Adrenal gland (tissue), 5 donors: ENCODE measurements around the gene CT47C1.

Experiments used
- CTCF ChIP-seq, 6 experiments: fragments of 450-650 bp in 4 of 6; fragments of 200-600 bp in 2 of 6; sonication (generic) in 1 of 6; IDR thresholded peaks; 1 replicate in 5 of 6; 2 replicates in 1 of 6; pipeline versions ENCODE4 v1.5.1 to v1.8.0; 2016 to 2021; ENCODE audit warnings: antibody characterized with exemption in 6 of 6, mild to moderate bottlenecking in 2 of 6, moderate library complexity in 1 of 6
- POLR2A ChIP-seq, 2 donors: fragments of 450-650 bp; IDR thresholded peaks; one replicate each; pipeline ENCODE4 v1.6.1; 2017; ENCODE audit warnings: antibody characterized with exemption in 2 of 2, mild to moderate bottlenecking in 2 of 2, moderate library complexity in 1 of 2
- donor health status: DM: no; HTN: no; CAD: no.

- TF ChIP-seq CTCF (IDR thresholded peaks at IDR 0.05): no peak
- no peak for TF ChIP-seq POLR2A (IDR thresholded peaks at IDR 0.05)
These were observed at the start of gene CT47C1 for GRCh38 chrX:119072744-119073143.
